CD8-positive, alpha-beta memory T cell (primary cell): Measurements from ENCODE around the gene AKAP6. TPM values are rescaled to one million over a fixed set of nuclear protein-coding genes. Genes with fewer than 3 reads are reported as not detected.

Experiments used
- CTCF ChIA-PET: fragments of 350-600 bp; sonication (Branson Sonifier 250); formaldehyde crosslinking; loops from one replicate; lab custom pipeline; 2021; ENCODE audit warnings: antibody characterized with exemption; lab: Charles Lee
- POLR2A ChIA-PET: fragments of 350-600 bp; sonication (Branson Sonifier 250); formaldehyde crosslinking; loops from one replicate; lab custom pipeline; 2021; ENCODE audit warnings: antibody characterized with exemption; lab: Charles Lee
- DNase-seq, 5 donors: peaks; one replicate each; pipeline versions ENCODE4 v3.0.0 to v3.0.0-alpha.2; 2020 to 2022; ENCODE audit warnings: mixed read lengths in 1 of 5
- H3K27ac ChIP-seq: one replicate; pipeline ENCODE4 v1.7.0; 2013; ENCODE audit warnings: low read depth, mild to moderate bottlenecking, low read length, moderate library complexity
- H3K27me3 ChIP-seq: 2 replicates; pipeline ENCODE4 v1.7.0; 2013; ENCODE audit warnings: low read length, mild to moderate bottlenecking; ENCODE audit not compliant: insufficient read depth, poor library complexity, severe bottlenecking
- H3K36me3 ChIP-seq: 2 replicates; pipeline ENCODE4 v1.7.0; 2013; ENCODE audit warnings: mild to moderate bottlenecking, low read length, moderate library complexity; ENCODE audit not compliant: insufficient read depth
- H3K4me1 ChIP-seq: 2 replicates; pipeline ENCODE4 v1.7.0; 2013; ENCODE audit warnings: mild to moderate bottlenecking, low read length, moderate library complexity; ENCODE audit not compliant: insufficient read depth
- H3K4me3 ChIP-seq: 2 replicates; pipeline ENCODE4 v1.7.0; 2013; ENCODE audit warnings: mild to moderate bottlenecking, low read length
- H3K9me3 ChIP-seq: 2 replicates; pipeline ENCODE4 v1.7.0; 2013; ENCODE audit warnings: mild to moderate bottlenecking, low read length
- H3K27ac Mint-ChIP-seq, 8 donors: one replicate each; pipeline ENCODE4 v1.8.0; 2020 to 2021; ENCODE audit warnings: mixed read lengths in 8 of 8, mild to moderate bottlenecking in 6 of 8, inconsistent platforms in 3 of 8, moderate library complexity in 3 of 8
- H3K27me3 Mint-ChIP-seq, 2 donors: one replicate each; pipeline ENCODE4 v1.8.0; 2020 to 2021; ENCODE audit warnings: mixed read lengths in 2 of 2, mild to moderate bottlenecking in 1 of 2, moderate library complexity in 1 of 2
- H3K36me3 Mint-ChIP-seq, 3 donors: one replicate each; pipeline ENCODE4 v1.8.0; 2020 to 2021; ENCODE audit warnings: mixed read lengths in 3 of 3, inconsistent platforms in 1 of 3, mild to moderate bottlenecking in 1 of 3
- H3K4me1 Mint-ChIP-seq, 3 donors: one replicate each; pipeline ENCODE4 v1.8.0; 2020 to 2021; ENCODE audit warnings: mixed read lengths in 3 of 3, inconsistent platforms in 1 of 3, mild to moderate bottlenecking in 1 of 3
- H3K4me3 Mint-ChIP-seq, 7 donors: one replicate each; pipeline ENCODE4 v1.8.0; 2020 to 2021; ENCODE audit warnings: mixed read lengths in 7 of 7, mild to moderate bottlenecking in 6 of 7, moderate library complexity in 4 of 7, inconsistent platforms in 2 of 7
- H3K9me3 Mint-ChIP-seq, 5 donors: one replicate each; pipeline ENCODE4 v1.8.0; 2020 to 2022; ENCODE audit warnings: mixed read lengths in 5 of 5, mild to moderate bottlenecking in 3 of 5, moderate library complexity in 2 of 5, inconsistent platforms in 1 of 5
- polyA plus RNA-seq: library from polyadenylated mRNA; unstranded; fragments of 300-500 nt; fragmentation: Illumina TruSeq; gene quantifications from one replicate; pipeline ENCODE4 v1.2.3, GENCODE V29; 2021
- total RNA-seq, 2 experiments: library from RNA; stranded (reverse); gene quantifications; one replicate each; pipeline ENCODE4 v1.2.3, GENCODE V29; 2021

Gene AKAP6
- total and polyA plus RNA-seq, 3 experiments from 2014 or later: 0.49 to 1.5 (median 1.4) TPM

DNA sequence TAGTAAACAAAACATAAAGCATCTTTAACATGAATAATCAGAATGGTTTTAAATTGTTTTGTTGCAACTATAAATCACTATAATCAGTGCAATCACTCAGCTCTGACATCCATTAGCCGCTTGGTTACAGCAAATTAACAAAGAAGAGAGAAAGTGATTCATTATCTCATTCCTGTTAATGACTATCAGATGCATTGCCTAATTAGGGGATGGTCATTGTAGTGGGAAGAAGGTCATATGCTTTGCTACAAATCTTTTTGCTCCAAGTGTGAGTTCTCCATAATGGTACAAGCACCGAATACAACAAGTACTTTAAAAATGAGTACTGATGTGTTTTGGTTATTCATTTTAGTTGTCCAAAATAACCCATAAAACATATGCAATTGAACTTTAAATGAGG is 272.0 kb downstream of the AKAP6 start:
- Mint-ChIP-seq H3K36me3 (no peaks in the 10 kb centered on the region), H3K9me3 (peaks cover 0 to 6% (median 0%) of the 10 kb centered on the region in 5 donors), H3K4me3 (no peak overlapping the region), H3K4me1 (no peaks in the 10 kb centered on the region), H3K27ac (no peak overlapping the region), H3K27me3 (no peaks in the 10 kb centered on the region)
- no peak for DNase-seq
- no peaks in the 10 kb centered on the region for H3K9me3 ChIP-seq
- no peaks in the 10 kb centered on the region for H3K4me1 ChIP-seq
- CTCF ChIA-PET: interaction anchor here (1.0 kb wide), 1 partner anchor 13 kb away, joined by 3 read pairs; no protein-coding TSS in a partner anchor
- H3K4me3 ChIP-seq: no peak overlapping the region
- H3K36me3 ChIP-seq: no peaks in the 10 kb centered on the region
- no peaks in the 10 kb centered on the region for H3K27me3 ChIP-seq
- POLR2A ChIA-PET: no interaction called here
- H3K27ac ChIP-seq: no peak overlapping the region

GRCh38 chr14:32601906-32602305 is 272.8 kb downstream of the AKAP6 start:
- no peaks in the 10 kb centered on the region for H3K27me3 ChIP-seq
- no peak overlapping the region for H3K4me3 Mint-ChIP-seq
- ChIA-PET CTCF (interaction anchor here (1.0 kb wide), 1 partner anchor 12 kb away, joined by 3 read pairs; no protein-coding TSS in a partner anchor), POLR2A (no interaction called here)
- no peak overlapping the region for H3K27ac Mint-ChIP-seq
- no peak overlapping the region for H3K27ac ChIP-seq
- peaks cover 0 to 6% (median 0%) of the 10 kb centered on the region in 5 donors for H3K9me3 Mint-ChIP-seq
- no peaks in the 10 kb centered on the region for H3K36me3 Mint-ChIP-seq
- H3K27me3 Mint-ChIP-seq: no peaks in the 10 kb centered on the region
- DNase-seq: no peak
- H3K9me3 ChIP-seq: no peaks in the 10 kb centered on the region
- no peaks in the 10 kb centered on the region for H3K4me1 ChIP-seq
- no peaks in the 10 kb centered on the region for H3K4me1 Mint-ChIP-seq
- no peaks in the 10 kb centered on the region for H3K36me3 ChIP-seq
- no peak overlapping the region for H3K4me3 ChIP-seq

GRCh38 chr14:32602699-32603098 is 273.6 kb downstream of the AKAP6 start:
- Mint-ChIP-seq H3K36me3 (no peaks in the 10 kb centered on the region), H3K4me3 (no peak overlapping the region), H3K27ac (no peak overlapping the region), H3K4me1 (no peaks in the 10 kb centered on the region), H3K9me3 (peaks cover 0 to 6% (median 0%) of the 10 kb centered on the region in 5 donors), H3K27me3 (no peaks in the 10 kb centered on the region)
- Histone ChIP-seq H3K4me3 (no peak overlapping the region), H3K27me3 (no peaks in the 10 kb centered on the region), H3K36me3 (no peaks in the 10 kb centered on the region), H3K27ac (no peak overlapping the region), H3K4me1 (no peaks in the 10 kb centered on the region), H3K9me3 (no peaks in the 10 kb centered on the region)
- ChIA-PET CTCF (no interaction called here), POLR2A (no interaction called here)
- no peak for DNase-seq

DNA sequence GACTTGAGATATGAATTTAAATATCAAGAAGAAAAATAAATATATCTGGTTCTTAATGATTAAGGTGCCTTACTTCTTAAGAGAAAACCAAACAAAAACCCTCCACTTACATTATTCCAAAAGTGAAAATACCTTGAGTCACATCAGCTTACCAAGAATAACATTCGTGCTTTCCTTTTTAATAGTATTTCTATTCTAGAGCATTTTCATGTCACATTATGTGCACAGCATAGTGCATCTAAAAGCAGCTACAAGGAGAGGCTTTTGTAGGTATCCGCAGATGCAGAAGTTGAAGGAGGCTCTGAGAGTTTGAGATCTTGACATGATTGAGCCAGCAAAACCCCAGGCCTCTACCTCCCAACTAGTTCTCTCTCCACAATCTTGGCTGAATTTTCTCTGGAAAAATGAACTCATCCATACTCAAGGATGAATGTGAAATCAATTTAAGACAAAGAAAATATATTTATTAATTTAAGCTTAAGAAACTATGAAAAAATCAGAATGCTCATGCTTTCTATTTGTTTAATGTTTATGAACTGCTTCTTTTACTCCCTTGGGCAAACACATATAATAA is 275.0 kb downstream of the AKAP6 start:
- ChIA-PET CTCF (no interaction called here), POLR2A (no interaction called here)
- no peak for DNase-seq
- H3K4me1 ChIP-seq: no peaks in the 10 kb centered on the region
- H3K36me3 ChIP-seq: no peaks in the 10 kb centered on the region
- Mint-ChIP-seq H3K36me3 (no peaks in the 10 kb centered on the region), H3K4me3 (no peak overlapping the region), H3K9me3 (peaks cover 0 to 6% (median 0%) of the 10 kb centered on the region in 5 donors), H3K27me3 (no peaks in the 10 kb centered on the region), H3K4me1 (no peaks in the 10 kb centered on the region), H3K27ac (no peak overlapping the region)
- H3K27ac ChIP-seq: no peak overlapping the region
- no peaks in the 10 kb centered on the region for H3K9me3 ChIP-seq
- no peak overlapping the region for H3K4me3 ChIP-seq
- H3K27me3 ChIP-seq: no peaks in the 10 kb centered on the region

DNA sequence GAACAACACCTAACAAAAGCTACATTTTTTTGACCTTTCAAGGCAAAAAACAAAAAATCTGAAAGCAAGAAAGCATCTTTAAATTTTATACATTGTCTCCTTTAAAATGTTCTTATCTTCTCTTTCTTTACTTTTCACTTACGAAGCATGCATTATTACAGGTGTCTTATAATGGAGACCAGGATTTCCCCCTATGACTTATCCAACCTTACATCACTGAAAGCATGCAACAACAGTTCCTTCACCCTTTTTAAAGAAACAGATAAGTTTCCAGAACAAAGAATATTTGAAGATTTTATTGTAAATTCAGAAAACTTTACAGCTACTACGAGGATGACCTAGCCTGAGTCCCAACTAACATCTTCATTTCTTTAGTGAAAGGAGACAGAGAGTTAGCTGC is 277.2 kb downstream of the AKAP6 start:
- no peak for DNase-seq
- CTCF ChIA-PET: no interaction called here
- H3K4me3 Mint-ChIP-seq: no peak overlapping the region
- H3K27ac Mint-ChIP-seq: no peak overlapping the region
- H3K27me3 Mint-ChIP-seq: no peaks in the 10 kb centered on the region
- no peaks in the 10 kb centered on the region for H3K9me3 ChIP-seq
- H3K4me3 ChIP-seq: no peak overlapping the region
- H3K36me3 ChIP-seq: no peaks in the 10 kb centered on the region
- H3K9me3 Mint-ChIP-seq: peaks cover 0 to 6% (median 0%) of the 10 kb centered on the region in 5 donors
- no peaks in the 10 kb centered on the region for H3K27me3 ChIP-seq
- H3K27ac ChIP-seq: no peak overlapping the region
- no peaks in the 10 kb centered on the region for H3K4me1 Mint-ChIP-seq
- POLR2A ChIA-PET: no interaction called here
- H3K4me1 ChIP-seq: no peaks in the 10 kb centered on the region
- H3K36me3 Mint-ChIP-seq: no peaks in the 10 kb centered on the region

DNA sequence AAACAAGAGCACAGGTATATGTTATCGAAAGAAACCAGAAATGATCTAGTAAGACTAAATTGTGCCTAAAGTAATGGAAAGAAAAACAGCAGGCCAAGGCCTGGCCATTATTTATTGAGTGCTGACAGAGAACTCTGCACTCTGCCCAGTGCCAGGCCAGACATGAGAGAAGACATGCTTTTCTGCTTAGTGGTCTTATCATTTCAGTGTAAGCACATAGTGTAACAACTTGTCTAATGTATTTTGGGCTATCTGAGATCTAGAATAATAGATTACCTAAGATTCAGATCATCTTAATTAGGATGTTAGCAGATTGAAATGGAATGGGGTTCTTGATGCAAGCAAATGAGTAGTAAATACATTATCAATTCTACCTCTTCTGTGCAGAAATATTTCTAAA is 278.3 kb downstream of the AKAP6 start:
- no peak for DNase-seq
- H3K4me3 Mint-ChIP-seq: no peak overlapping the region
- Histone ChIP-seq H3K27me3 (no peaks in the 10 kb centered on the region), H3K27ac (no peak overlapping the region), H3K36me3 (no peaks in the 10 kb centered on the region), H3K9me3 (no peaks in the 10 kb centered on the region), H3K4me3 (no peak overlapping the region), H3K4me1 (no peaks in the 10 kb centered on the region)
- POLR2A ChIA-PET: no interaction called here
- peaks cover 0 to under 1% (median 0%) of the 10 kb centered on the region in 5 donors for H3K9me3 Mint-ChIP-seq
- no peak overlapping the region for H3K27ac Mint-ChIP-seq
- H3K36me3 Mint-ChIP-seq: no peaks in the 10 kb centered on the region
- H3K4me1 Mint-ChIP-seq: no peaks in the 10 kb centered on the region
- no peaks in the 10 kb centered on the region for H3K27me3 Mint-ChIP-seq
- CTCF ChIA-PET: no interaction called here

GRCh38 chr14:32608857-32609256 is 279.8 kb downstream of the AKAP6 start:
- Histone ChIP-seq H3K36me3 (no peaks in the 10 kb centered on the region), H3K4me3 (no peak overlapping the region), H3K27me3 (no peaks in the 10 kb centered on the region), H3K4me1 (no peaks in the 10 kb centered on the region), H3K27ac (no peak overlapping the region), H3K9me3 (no peaks in the 10 kb centered on the region)
- no peak overlapping the region for H3K4me3 Mint-ChIP-seq
- no peak for DNase-seq
- no peaks in the 10 kb centered on the region for H3K36me3 Mint-ChIP-seq
- H3K27ac Mint-ChIP-seq: no peak overlapping the region
- CTCF ChIA-PET: no interaction called here
- H3K4me1 Mint-ChIP-seq: no peaks in the 10 kb centered on the region
- peaks cover 0 to 6% (median 0%) of the 10 kb centered on the region in 5 donors for H3K9me3 Mint-ChIP-seq
- POLR2A ChIA-PET: no interaction called here
- no peaks in the 10 kb centered on the region for H3K27me3 Mint-ChIP-seq

GRCh38 chr14:32609388-32609787 is 280.3 kb downstream of the AKAP6 start:
- CTCF ChIA-PET: no interaction called here
- Histone ChIP-seq H3K4me3 (no peak overlapping the region), H3K9me3 (no peaks in the 10 kb centered on the region), H3K4me1 (no peaks in the 10 kb centered on the region), H3K27ac (no peak overlapping the region), H3K36me3 (no peaks in the 10 kb centered on the region), H3K27me3 (no peaks in the 10 kb centered on the region)
- POLR2A ChIA-PET: no interaction called here
- Mint-ChIP-seq H3K4me1 (no peaks in the 10 kb centered on the region), H3K4me3 (no peak overlapping the region), H3K9me3 (peaks cover 0 to 6% (median 0%) of the 10 kb centered on the region in 5 donors), H3K27me3 (no peaks in the 10 kb centered on the region), H3K27ac (no peak overlapping the region), H3K36me3 (no peaks in the 10 kb centered on the region)
- DNase-seq: no peak
